ENCODE data around the gene CDH4. TPM values are rescaled to one million over a fixed set of nuclear protein-coding genes. Genes with fewer than 3 reads are reported as not detected.

The CDH4 gene
- total and polyA plus RNA-seq, 9 donors = 0.12 to 4.4 (median 0.36) TPM

DNA sequence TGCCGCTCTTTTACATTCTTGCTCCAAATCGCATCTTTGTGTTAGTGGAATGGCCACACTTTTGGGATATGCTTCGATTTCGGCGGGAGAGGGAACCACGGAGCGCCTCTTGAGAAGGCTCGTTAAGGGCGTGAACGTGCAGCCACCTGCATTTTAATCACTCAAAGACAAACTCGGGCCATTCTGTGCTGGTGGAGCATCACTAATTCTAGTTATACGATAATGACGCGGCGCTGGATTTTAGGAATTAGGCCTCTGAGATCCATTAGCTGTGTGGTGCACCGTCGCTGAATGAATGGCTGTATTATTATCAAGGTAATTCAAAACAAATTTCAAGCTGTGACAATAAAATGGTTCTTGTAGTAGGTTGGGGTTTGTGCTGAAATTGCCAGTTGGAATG is 305.6 kb downstream of the CDH4 start:
- TF ChIP-seq CTCF (IDR thresholded peaks at IDR 0.05) (no peak), EP300 (IDR thresholded peaks at IDR 0.05) (no peak), POLR2A (IDR thresholded peaks at IDR 0.05) (no peak)
- no peak overlapping the region for H3K4me3 ChIP-seq
- H3K36me3 ChIP-seq = no peaks in the 10 kb centered on the region
- 89 to 91% (median 90%) methylated on average over 17 of the region's 17 CpGs for WGBS, 3 donors
- H3K27ac ChIP-seq = no peak overlapping the region
- no peaks in the 10 kb centered on the region for H3K4me1 ChIP-seq (ENCODE audit: insufficient read depth)
- no peaks in the 10 kb centered on the region for H3K27me3 ChIP-seq
- intact Hi-C loops (cut with DNase I) = no loop called here
- H3K9me3 ChIP-seq = no peaks in the 10 kb centered on the region
- no peak for DNase-seq

DNA sequence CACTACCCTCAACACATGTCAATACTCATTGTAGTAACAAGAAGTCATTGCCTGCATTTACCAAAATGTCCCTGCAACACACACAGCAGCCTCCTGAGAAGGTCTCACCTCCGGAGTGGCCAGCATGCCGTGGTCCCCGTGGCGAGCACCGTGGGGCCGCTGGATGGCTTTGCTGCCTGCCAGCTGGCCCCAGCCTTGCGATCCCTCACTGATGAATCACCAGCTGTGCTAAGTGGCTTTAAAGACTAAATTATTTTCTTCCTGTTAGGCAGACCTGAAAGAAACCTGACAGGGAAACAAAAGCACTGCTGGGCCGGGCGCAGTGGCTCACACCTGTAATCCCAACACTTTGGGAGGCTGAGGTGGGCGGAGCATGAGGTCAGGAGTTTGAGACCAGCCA is 306.7 kb downstream of the CDH4 start:
- 65 to 78% (median 78%) methylated on average over 10 of the region's 10 CpGs for WGBS, 3 donors
- no peak overlapping the region for H3K4me3 ChIP-seq
- intact Hi-C loops (cut with DNase I) = no loop called here
- no peak for DNase-seq
- H3K9me3 ChIP-seq = no peaks in the 10 kb centered on the region
- no peaks in the 10 kb centered on the region for H3K27me3 ChIP-seq
- no peaks in the 10 kb centered on the region for H3K36me3 ChIP-seq
- no peaks in the 10 kb centered on the region for H3K4me1 ChIP-seq (ENCODE audit: insufficient read depth)
- no peak for TF ChIP-seq EP300 (IDR thresholded peaks at IDR 0.05)
- no peak for TF ChIP-seq CTCF (IDR thresholded peaks at IDR 0.05)
- TF ChIP-seq POLR2A (IDR thresholded peaks at IDR 0.05) = no peak
- H3K27ac ChIP-seq = no peak overlapping the region

- TF ChIP-seq POLR2A (IDR thresholded peaks at IDR 0.05) (no peak), CTCF (IDR thresholded peaks at IDR 0.05) (no peak), EP300 (IDR thresholded peaks at IDR 0.05) (no peak)
- 79 to 85% (median 84%) methylated on average over 19 of the region's 19 CpGs for WGBS, 3 donors
- no peak overlapping the region for H3K4me3 ChIP-seq
These were observed 307.8 kb downstream of the CDH4 start for GRCh38 chr20:61559706-61560315.

DNA sequence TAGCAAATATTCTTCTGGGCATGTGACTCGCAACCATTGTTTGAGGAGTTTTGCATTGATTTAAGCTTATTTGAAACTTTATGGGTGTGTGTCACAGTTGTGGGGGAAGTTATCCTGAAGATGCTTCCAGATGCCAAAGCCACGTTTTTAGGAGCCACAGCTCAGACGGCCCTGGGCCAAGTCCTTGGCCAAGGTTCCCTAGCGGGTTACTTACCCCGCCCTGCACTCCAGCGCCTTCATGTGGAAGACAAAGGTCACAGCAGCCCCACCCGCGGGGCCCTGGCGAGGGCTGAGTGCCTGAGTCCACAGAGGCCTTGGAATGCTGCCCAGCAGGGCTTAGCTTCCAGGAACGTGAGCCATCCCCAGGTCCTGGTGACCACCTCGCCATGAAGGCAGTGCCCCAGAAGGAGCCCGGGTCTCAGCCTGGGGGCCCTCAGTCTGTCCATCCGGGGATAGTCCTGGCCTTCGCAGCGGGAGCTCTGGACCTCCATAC is 308.3 kb downstream of the CDH4 start:
- no peaks in the 10 kb centered on the region for H3K4me1 ChIP-seq (ENCODE audit: insufficient read depth)
- no peak for DNase-seq
- intact Hi-C loops (cut with DNase I) = no loop called here

More at GRCh38 chr20:61559706-61560315, 307.8 kb downstream of the CDH4 start:
- intact Hi-C loops (cut with DNase I) = no loop called here
- Histone ChIP-seq H3K27me3 (no peaks in the 10 kb centered on the region), H3K36me3 (no peaks in the 10 kb centered on the region), H3K9me3 (no peaks in the 10 kb centered on the region), H3K4me1 (ENCODE audit: insufficient read depth) (no peaks in the 10 kb centered on the region), H3K27ac (no peak overlapping the region)
- DNase-seq = no peak

More for the DNA sequence above, 308.3 kb downstream of the CDH4 start:
- Histone ChIP-seq H3K4me3 (no peak overlapping the region), H3K9me3 (no peaks in the 10 kb centered on the region), H3K27me3 (no peaks in the 10 kb centered on the region), H3K36me3 (no peaks in the 10 kb centered on the region), H3K27ac (no peak overlapping the region)
- WGBS, 3 donors = 67 to 78% (median 72%) methylated on average over 12 to 15 of the region's 15 CpGs
- TF ChIP-seq EP300 (IDR thresholded peaks at IDR 0.05) (no peak), POLR2A (IDR thresholded peaks at IDR 0.05) (no peak), CTCF (IDR thresholded peaks at IDR 0.05) (no peak)

All from ovary (tissue), 9 donors.